ENCODE data around the gene STAT4.

The STAT4 gene

GRCh38 chr2:191187105-191187829 is 36.5 kb upstream of the STAT4 start:
- Histone ChIP-seq H3K27me3 (ENCODE audit: insufficient read depth, poor library complexity, severe bottlenecking) (no peaks in the 10 kb centered on the region), H3K4me1 (ENCODE audit: insufficient read depth, poor library complexity, severe bottlenecking) (peaks cover 9% of the 10 kb centered on the region), H3K27ac (ENCODE audit: poor library complexity, severe bottlenecking) (no peak overlapping the region), H3K9me3 (ENCODE audit: severe bottlenecking) (no peaks in the 10 kb centered on the region), H3K4me3 (ENCODE audit: severe bottlenecking) (no peak overlapping the region), H3K36me3 (ENCODE audit: low read depth) (no peaks in the 10 kb centered on the region)
- TF ChIP-seq CTCF (IDR thresholded peaks at IDR 0.05; ENCODE audit: poor library complexity, severe bottlenecking): no peak
- ATAC-seq (ENCODE audit: low read depth) (no peak), DNase-seq (ENCODE audit: low spot score) (no peak)

GRCh38 chr2:191184457-191184856 is 33.7 kb upstream of the STAT4 start:
- Histone ChIP-seq H3K36me3 (ENCODE audit: low read depth) (no peaks in the 10 kb centered on the region), H3K4me3 (ENCODE audit: severe bottlenecking) (no peak overlapping the region), H3K27me3 (ENCODE audit: insufficient read depth, poor library complexity, severe bottlenecking) (no peaks in the 10 kb centered on the region), H3K4me1 (ENCODE audit: insufficient read depth, poor library complexity, severe bottlenecking) (peaks cover 17% of the 10 kb centered on the region), H3K27ac (ENCODE audit: poor library complexity, severe bottlenecking) (no peak overlapping the region), H3K9me3 (ENCODE audit: severe bottlenecking) (no peaks in the 10 kb centered on the region)
- DNase-seq (ENCODE audit: low spot score): no peak
- ATAC-seq (ENCODE audit: low read depth): no peak
- TF ChIP-seq CTCF (IDR thresholded peaks at IDR 0.05; ENCODE audit: poor library complexity, severe bottlenecking): no peak

- H3K27ac ChIP-seq (ENCODE audit: poor library complexity, severe bottlenecking): no peak overlapping the region
- H3K36me3 ChIP-seq (ENCODE audit: low read depth): no peaks in the 10 kb centered on the region
- no peak overlapping the region for H3K4me3 ChIP-seq (ENCODE audit: severe bottlenecking)
- H3K27me3 ChIP-seq (ENCODE audit: insufficient read depth, poor library complexity, severe bottlenecking): no peaks in the 10 kb centered on the region
- H3K4me1 ChIP-seq (ENCODE audit: insufficient read depth, poor library complexity, severe bottlenecking): peaks cover 9% of the 10 kb centered on the region
- ATAC-seq (ENCODE audit: low read depth) (no peak), DNase-seq (ENCODE audit: low spot score) (no peak)
- no peak for TF ChIP-seq CTCF (IDR thresholded peaks at IDR 0.05; ENCODE audit: poor library complexity, severe bottlenecking)
- H3K9me3 ChIP-seq (ENCODE audit: severe bottlenecking): no peaks in the 10 kb centered on the region
Observed at GRCh38 chr2:191183516-191183915, 32.7 kb upstream of the STAT4 start.

- H3K4me1 ChIP-seq (ENCODE audit: insufficient read depth, poor library complexity, severe bottlenecking): peaks cover 9% of the 10 kb centered on the region
- ATAC-seq (ENCODE audit: low read depth) (no peak), DNase-seq (ENCODE audit: low spot score) (no peak)
- no peaks in the 10 kb centered on the region for H3K9me3 ChIP-seq (ENCODE audit: severe bottlenecking)
- no peak for TF ChIP-seq CTCF (IDR thresholded peaks at IDR 0.05; ENCODE audit: poor library complexity, severe bottlenecking)
- no peak overlapping the region for H3K4me3 ChIP-seq (ENCODE audit: severe bottlenecking)
- no peaks in the 10 kb centered on the region for H3K27me3 ChIP-seq (ENCODE audit: insufficient read depth, poor library complexity, severe bottlenecking)
- H3K27ac ChIP-seq (ENCODE audit: poor library complexity, severe bottlenecking): no peak overlapping the region
- no peaks in the 10 kb centered on the region for H3K36me3 ChIP-seq (ENCODE audit: low read depth)
Observed at GRCh38 chr2:191183081-191183480, 32.3 kb upstream of the STAT4 start.

- ATAC-seq (ENCODE audit: low read depth) (peak; percentile 66), DNase-seq (ENCODE audit: low spot score) (no peak)
- H3K27ac ChIP-seq (ENCODE audit: poor library complexity, severe bottlenecking): peak overlapping the region; percentile 24
- no peak for TF ChIP-seq CTCF (IDR thresholded peaks at IDR 0.05; ENCODE audit: poor library complexity, severe bottlenecking)
- peaks cover 9% of the 10 kb centered on the region for H3K4me1 ChIP-seq (ENCODE audit: insufficient read depth, poor library complexity, severe bottlenecking)
- H3K4me3 ChIP-seq (ENCODE audit: severe bottlenecking): no peak overlapping the region
- no peaks in the 10 kb centered on the region for H3K27me3 ChIP-seq (ENCODE audit: insufficient read depth, poor library complexity, severe bottlenecking)
- H3K36me3 ChIP-seq (ENCODE audit: low read depth): no peaks in the 10 kb centered on the region
- no peaks in the 10 kb centered on the region for H3K9me3 ChIP-seq (ENCODE audit: severe bottlenecking)
Observed at GRCh38 chr2:191180713-191181112, 29.9 kb upstream of the STAT4 start.

All from RWPE2 (cell line).